SK-N-SH treated with all-trans-retinoic acid at 6 μM for 48 hours (cell line): Measurements from ENCODE around the gene MS4A18.

Experiments used
- ARNTL ChIP-seq: fragments of 450-650 bp; formaldehyde crosslinking; IDR thresholded peaks from 2 replicates; pipeline ENCODE4 v1.5.0; 2020; ENCODE audit warnings: low read depth, mild to moderate bottlenecking, moderate library complexity, borderline replicate concordance
- CREB5 ChIP-seq: fragments of 250-450 bp; sonication (Bioruptor Pico); IDR thresholded peaks from 2 replicates; pipeline ENCODE4 v1.5.1; 2020; ENCODE audit warnings: low read depth, mild to moderate bottlenecking, moderate library complexity
- CSRNP3 ChIP-seq: fragments of 250-450 bp; sonication (Bioruptor Pico); IDR thresholded peaks from 2 replicates; pipeline ENCODE4 v1.5.1; 2021; ENCODE audit warnings: mild to moderate bottlenecking, moderate library complexity
- ISL1 ChIP-seq: fragments of 250-450 bp; sonication (Bioruptor Pico); IDR thresholded peaks from 2 replicates; pipeline ENCODE4 v2.1.2; 2022; ENCODE audit warnings: mild to moderate bottlenecking, moderate library complexity
- PATZ1 ChIP-seq: fragments of 250-450 bp; sonication (Bioruptor Pico); IDR thresholded peaks from 2 replicates; pipeline ENCODE4 v1.8.0; 2020; ENCODE audit warnings: mild to moderate bottlenecking, moderate library complexity, borderline replicate concordance
- PPARA ChIP-seq: fragments of 250-450 bp; sonication (Bioruptor Pico); IDR thresholded peaks from 2 replicates; pipeline ENCODE4 v1.5.0; 2020; ENCODE audit warnings: mild to moderate bottlenecking, borderline replicate concordance
- TOX ChIP-seq: fragments of 250-450 bp; sonication (Bioruptor Pico); IDR thresholded peaks from 2 replicates; pipeline ENCODE4 v1.8.0; 2021; ENCODE audit warnings: mild to moderate bottlenecking, moderate library complexity, borderline replicate concordance
- ZNF8 ChIP-seq: fragments of 450-650 bp; formaldehyde crosslinking; IDR thresholded peaks from 2 replicates; pipeline ENCODE4 v1.5.0; 2020; ENCODE audit warnings: mild to moderate bottlenecking, moderate library complexity

GRCh38 chr11:60792521-60792920 lies 68.0 kb downstream of the MS4A18 start:
- no peak for TF ChIP-seq PPARA (CRISPR knock-in tag)
- no peak for TF ChIP-seq ARNTL
- TF ChIP-seq ISL1 (CRISPR knock-in tag): no peak
- no peak for TF ChIP-seq ZNF8
- no peak for TF ChIP-seq CREB5
- TF ChIP-seq PATZ1 (CRISPR knock-in tag): no peak
- TF ChIP-seq TOX (CRISPR knock-in tag): no peak
- TF ChIP-seq CSRNP3 (CRISPR knock-in tag): no peak
